Measurements from ENCODE around the gene OBSCN. TPM values are rescaled to one million over a fixed set of nuclear protein-coding genes. Genes with fewer than 3 reads are reported as not detected.

Gene OBSCN
- polyA plus RNA-seq, 1 donor: 40.0 TPM

DNA sequence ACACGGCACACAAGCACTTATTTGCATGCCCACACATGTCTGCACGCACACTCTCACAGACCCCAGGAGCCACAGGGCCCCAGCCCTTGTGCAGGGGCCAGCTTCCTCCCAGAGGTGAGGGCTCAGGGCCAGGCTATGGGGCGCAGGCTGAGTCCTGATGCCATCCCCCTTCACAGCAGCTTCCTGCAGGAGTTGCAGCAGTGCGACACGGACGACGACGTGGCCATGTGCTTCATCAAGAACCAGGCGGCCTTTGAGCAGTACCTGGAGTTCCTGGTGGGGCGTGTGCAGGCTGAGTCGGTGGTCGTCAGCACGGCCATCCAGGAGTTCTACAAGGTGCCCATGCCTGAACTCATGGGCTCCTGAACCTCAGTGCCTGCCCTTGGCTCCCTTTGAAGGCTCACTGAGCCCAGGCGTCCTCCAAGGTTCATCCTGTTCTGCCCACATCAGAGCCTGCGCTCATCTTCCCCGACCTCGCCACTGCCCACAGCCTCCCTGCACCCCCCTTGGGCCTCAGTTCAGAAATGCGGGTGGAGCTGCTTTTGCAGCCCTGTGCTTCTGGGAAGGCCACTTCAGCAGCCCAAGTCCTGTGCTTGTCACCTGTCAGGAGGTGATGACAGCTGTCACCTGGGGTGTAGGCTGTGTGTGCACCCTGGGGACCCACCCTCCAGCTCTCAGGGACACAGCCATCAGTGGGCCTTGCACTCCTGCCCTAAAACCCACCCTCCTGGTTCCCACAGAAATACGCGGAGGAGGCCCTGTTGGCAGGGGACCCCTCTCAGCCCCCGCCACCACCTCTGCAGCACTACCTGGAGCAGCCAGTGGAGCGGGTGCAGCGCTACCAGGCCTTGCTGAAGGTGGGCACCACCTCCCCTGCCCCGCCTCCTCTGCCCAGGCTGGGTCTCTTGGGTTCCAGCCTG lies 132.2 kb downstream of the OBSCN start:
- no peak for DNase-seq

GRCh38 chr1:228340686-228341449 lies 133.0 kb downstream of the OBSCN start:
- no peak for DNase-seq

GRCh38 chr1:228341450-228341813 lies 133.6 kb downstream of the OBSCN start:
- no peak for DNase-seq

GRCh38 chr1:228341814-228342626 lies 134.2 kb downstream of the OBSCN start:
- no peak for DNase-seq

DNA sequence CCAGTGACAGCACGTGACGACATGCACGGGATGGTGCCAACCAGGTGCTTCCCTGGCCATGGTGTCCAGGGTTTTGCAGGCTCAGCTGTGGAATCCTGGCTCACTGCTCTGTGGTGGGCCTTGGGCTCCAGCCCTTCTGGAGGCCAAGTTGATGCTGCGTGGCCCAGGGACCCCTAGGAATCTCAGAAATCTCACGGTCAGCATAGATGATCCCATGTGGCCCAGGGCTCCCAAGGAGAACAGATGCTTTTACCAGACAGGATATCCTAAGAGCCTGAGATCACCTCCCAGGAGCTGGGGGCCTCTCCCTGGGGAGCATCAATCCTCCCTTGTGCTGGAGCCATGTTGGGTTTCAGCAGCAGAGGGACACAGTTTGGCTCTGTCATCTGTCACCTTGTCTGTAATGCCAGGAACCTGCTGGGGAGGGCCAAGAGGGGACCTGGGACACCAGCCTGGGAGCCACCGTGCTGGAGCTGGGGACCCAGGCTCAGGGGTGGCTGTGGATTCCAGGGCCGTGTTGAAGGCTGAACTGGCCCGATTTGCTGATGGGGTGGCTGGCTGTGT lies 134.9 kb downstream of the OBSCN start:
- DNase-seq: no peak

GRCh38 chr1:228343191-228343661 lies 135.4 kb downstream of the OBSCN start:
- no peak for DNase-seq

GRCh38 chr1:228344631-228345072 lies 136.8 kb downstream of the OBSCN start:
- DNase-seq: no peak

- no peak for DNase-seq
Observed at GRCh38 chr1:228345201-228345930, 137.5 kb downstream of the OBSCN start.

GRCh38 chr1:228346731-228347130 lies 138.9 kb downstream of the OBSCN start:
- no peak for DNase-seq

GRCh38 chr1:228347181-228347580 lies 139.3 kb downstream of the OBSCN start:
- no peak for DNase-seq

DNA sequence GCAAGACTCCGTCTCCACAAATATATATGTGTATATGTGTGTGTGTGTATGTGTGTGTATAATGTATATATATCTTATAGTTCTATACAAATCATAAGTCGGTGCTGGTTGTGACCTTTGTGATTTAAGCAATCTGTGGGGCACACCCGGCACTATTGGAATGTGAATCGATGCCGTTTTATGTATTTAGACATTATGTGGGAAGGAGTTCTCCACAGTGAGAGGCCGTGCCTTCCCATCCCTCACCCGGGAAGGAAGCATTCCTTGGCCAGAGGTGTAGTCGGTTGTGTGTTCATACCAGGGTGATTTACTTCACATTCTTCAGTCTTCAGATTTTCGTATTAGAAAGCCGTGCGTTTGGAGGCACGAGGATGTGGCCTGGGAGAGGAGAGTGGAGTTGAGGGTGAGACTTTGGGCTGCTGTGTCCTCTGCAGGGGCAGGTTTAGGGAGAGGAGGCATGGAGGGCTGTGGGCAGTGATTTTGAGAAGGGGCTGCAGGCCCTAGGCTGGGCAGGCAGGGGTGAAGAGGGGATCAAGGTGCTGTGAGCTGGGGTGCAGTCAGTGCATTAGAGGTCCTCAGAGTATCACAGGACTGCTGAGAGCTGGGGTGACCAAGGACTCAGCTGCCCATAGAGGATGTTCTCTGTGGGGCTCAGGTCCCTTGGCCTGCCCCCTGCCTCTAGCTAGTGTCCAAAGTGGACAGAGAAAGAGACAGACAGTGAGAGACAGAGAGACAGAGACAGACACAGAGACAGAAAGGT lies 141.0 kb downstream of the OBSCN start:
- DNase-seq: no peak

DNA sequence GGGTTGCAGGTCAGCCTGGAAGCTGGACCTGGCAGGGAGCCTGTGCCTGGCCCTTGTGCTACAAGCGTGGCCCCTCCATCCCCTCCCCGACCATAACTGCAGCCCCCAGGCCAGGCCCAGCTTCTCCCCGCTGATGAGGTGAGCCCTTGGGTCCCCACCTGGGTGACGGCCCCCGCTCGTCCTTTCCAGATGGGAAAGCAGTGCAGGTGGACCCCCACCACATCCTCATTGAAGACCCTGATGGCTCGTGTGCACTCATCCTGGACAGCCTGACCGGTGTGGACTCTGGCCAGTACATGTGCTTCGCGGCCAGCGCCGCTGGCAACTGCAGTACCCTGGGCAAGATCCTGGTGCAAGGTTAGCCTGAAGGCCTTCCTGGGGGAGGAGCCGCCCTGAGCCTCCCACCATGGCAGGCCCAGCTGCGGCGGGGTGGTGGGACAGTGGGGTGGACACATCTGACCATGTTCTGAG lies 141.9 kb downstream of the OBSCN start:
- DNase-seq: no peak

- no peak for DNase-seq
Observed at GRCh38 chr1:228350179-228350742, 142.4 kb downstream of the OBSCN start.

DNA sequence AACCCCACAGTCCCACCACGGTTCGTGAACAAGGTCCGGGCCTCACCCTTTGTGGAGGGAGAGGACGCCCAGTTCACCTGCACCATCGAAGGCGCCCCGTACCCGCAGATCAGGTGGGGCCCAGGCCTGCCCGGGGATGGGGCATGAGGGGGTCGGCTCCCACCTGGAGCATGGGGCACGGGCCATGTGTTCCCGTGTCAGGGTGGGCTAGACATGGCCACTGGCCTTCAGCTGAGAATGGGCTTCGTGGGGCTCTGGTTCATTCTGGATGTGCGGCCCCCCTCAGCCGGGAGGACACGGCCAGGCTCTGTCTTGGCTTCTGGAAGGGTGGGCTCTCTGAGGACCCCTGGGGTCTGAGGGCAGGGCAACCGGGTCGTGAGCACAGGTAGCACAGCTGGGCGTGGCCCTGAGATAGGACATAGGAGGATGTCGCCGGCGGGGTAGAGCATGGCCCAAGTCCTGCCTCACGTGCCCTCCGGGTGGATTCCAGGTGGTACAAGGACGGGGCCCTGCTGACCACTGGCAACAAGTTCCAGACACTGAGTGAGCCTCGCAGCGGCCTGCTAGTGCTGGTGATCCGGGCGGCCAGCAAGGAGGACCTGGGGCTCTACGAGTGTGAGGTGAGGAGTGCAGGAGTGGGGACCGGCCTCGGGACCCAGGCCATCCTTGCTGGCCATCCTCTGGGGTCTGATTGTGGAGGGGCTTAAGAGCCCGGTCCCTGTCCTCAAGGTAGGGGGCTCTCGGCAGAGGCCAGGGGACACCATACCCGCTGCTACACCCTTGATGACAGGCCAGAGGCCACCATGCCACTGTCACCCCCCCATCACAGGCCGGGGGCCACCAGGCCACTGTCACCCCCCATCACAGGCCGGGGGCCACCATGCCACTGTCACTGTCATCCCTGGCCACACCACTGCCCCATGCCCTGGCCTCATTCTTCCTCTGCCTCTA lies 143.3 kb downstream of the OBSCN start:
- DNase-seq: no peak

- no peak for DNase-seq
Observed at GRCh38 chr1:228351850-228352249, 144.0 kb downstream of the OBSCN start.

- no peak for DNase-seq
Observed at GRCh38 chr1:228352677-228353481, 145.0 kb downstream of the OBSCN start.

GRCh38 chr1:228353601-228354371 lies 145.9 kb downstream of the OBSCN start:
- DNase-seq: no peak

All from left kidney (tissue), 2 donors.